GM21619 (cell line): ENCODE data around the gene KRT6C.
"Not testable (repeated sequence)": the region's sequence is repeated elsewhere in the genome, so short reads cannot be mapped to it uniquely, and the experiment has no call there.

Experiments
- ATAC-seq: cut with Tn5 transposase; IDR thresholded peaks from one replicate; pipeline ENCODE4 v1.9.1; 2021; ENCODE audit not compliant: unreplicated experiment

The KRT6C gene

DNA sequence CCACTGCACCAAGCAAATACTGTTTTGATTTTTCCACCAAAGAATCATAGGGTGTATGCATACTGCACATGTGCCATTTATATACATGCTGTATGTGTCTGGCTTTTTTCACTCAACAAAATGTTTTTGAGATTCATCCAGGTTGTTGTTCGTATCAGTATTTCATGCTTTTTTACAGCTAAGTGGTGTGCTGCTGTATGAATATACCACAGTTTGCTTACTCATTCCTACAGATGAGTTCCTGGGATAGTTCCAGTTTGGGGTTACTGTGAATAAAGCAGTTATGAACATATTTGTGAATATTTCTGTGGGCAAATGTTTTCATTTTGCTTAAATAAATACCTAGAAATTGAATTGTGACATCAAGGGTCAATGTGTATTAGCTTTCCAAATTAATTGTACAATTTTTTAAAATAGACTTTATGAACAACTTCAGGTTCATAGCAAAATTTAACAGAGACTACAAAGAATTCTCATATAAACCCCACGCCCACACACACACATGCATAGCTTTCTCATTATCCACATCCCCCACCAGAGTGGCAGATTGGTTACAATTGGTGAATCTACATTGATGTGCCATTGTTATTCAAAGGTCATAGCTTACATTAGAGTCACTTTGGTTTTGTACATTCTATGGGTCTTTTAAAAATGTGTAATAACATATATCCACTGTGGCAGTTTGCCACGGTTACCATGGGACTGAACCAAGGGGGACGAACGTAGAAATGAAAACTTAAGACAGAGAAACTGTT, 26.4 kb upstream of the KRT6C start:
- no peak for ATAC-seq

DNA sequence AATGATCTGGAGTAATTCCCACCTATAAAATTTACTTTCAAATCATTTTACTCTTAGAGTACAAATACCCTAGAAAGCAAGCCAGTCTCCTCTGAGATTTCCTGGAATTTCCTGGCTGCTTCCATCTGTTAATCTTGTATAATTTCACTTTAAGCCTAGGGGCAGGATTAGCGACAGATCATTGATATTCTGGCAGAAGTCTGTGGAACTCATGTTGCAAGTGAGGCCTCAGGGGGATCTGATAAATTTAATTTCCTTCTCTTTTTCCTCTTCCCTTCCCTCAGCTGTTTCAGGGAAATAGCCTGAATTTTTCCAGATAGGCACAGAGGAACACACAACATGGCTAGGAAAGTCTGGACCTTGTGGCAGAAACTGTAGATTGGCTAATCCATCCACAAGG, 25.3 kb upstream of the KRT6C start:
- no peak for ATAC-seq

DNA sequence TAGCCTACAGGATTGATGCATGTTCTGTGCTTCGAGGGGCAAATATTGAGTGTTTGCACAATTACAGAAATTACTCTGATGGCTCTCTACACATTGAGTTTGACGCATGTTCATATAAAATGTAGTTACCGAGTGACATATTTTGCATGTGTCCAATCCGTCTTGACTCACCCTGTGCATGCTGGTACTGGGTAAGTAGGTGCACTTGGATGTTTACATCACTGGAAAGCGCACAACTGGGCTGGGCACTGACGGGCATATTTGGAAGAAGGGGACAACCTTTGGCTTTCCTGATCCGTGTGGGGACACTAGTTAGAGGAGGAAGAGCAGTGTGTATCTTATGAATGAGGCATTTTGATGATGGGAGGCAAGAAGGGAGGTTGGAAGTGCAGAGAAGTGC, 24.4 kb upstream of the KRT6C start:
- ATAC-seq: no peak

DNA sequence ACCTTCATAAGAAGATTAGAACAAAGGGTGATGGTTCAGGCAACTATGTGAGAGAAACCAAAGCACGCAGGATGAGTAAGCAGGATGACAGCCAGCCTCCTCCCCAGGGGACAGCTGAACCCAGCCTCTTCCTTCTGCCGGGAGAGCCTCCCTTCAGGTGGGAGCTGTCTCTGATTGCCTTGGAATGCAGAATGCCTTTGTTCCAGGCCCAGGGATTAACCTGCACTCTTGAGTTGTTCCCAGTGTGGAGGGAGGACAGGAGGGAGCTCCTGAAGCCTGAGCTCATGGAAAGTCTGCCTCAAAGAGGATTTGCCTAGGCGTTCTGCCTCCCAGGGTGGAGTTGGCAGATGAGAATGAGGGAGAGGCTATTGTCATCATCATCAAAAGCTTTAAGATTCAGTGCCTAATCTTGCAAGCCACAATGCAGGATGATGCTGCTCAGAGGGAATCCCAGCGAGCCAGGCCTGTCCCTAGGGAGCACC, 23.0 kb upstream of the KRT6C start:
- ATAC-seq: no peak

DNA sequence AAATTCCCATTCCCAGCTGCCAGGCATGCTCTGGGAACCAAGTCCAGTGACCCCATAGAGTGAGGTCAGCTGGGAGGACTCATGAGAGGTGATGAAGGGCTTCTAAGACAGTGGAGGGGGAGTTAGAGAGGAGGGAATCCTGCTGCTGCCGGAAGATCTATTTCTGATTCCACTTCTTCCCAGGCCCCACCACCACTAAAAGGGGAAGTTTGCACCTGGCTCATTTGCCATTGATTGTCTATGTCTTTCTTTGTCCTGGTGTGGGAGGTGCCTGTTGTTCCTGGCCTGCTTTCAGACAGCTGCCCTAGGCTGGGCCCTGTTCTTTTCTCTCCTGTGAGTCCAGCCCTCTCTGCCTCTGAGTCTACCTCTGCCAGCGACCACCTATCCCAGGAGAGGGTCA, 22.4 kb upstream of the KRT6C start:
- no peak for ATAC-seq

DNA sequence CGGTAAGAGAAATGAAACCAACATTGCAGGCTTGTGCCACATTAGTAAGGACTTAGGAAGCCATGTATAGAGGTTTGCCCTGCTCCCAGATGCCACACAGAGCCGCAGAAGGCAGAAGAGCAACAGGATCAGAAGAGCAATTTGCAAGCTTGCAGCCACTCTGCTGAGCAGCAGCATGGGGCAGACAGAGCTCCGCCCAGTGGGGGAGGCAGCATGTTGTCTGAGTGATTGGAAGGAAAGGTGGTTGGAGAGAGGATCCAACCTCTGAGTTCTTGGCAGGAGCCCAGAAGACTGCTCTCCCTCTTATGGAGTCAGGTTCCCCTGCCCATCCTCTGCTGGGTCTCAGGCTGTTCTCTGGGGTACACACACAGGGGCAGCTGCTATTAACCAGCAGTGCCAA, 21.8 kb upstream of the KRT6C start:
- ATAC-seq: no peak

DNA sequence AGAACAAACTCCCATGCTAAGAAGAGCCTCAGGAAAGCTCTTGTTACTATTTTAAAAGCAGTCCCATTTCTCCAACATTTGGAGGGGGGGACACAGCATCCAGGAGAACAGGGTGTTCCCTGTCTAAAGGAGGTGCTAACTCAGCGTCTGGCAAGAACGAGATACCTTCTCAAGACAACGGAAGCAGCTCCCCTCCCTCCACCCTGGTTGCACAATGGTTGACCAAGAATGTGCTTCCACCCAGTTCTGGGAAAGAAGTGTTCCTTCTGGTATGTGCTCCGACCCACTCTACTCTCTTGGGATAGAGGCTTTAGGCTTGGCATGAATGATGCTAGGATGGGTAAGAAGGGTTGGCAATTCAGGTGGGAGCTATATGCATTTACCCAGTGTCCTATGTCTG, 20.9 kb upstream of the KRT6C start:
- ATAC-seq: no peak

DNA sequence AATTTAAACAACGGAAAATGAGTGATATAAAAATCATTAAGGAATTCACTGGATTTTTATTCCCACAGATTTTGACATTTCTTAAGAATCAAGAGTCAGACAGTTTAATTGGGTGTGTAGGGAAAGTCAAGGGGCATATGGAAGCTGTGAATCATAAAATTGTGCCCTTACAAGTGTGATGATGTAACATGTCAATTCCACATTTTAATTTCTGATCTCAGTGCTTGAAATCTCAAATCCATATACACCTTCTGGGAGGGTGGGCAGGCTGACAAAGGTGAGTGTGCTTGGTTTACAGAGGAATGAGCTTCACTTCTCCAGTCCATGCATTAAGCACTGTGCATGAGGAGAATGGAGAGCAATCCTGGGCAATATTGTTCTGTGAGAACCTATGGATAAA, 20.5 kb upstream of the KRT6C start:
- ATAC-seq: no peak

DNA sequence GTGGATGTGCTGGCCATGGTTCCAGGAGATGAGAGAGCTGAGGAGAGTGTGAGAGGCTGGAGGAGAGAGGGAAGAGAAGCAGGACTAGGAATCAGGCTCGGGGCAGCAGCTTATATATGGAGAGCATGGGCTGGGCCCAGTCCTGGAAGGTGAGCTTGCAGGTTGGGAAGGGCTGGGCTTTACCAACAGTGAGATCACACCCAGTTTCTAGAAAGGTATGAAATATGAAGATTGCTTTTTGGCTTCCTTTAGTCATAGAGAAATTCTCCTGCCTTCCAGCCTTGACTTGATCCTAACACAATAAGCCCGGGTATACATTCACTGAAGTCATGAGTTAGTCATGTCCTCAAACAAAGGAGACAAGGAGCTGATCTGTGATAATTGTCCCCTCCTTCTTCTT, 19.6 kb upstream of the KRT6C start, which contains the start of gene KRT6A:
Gene KRT6A (minus strand): TSS at position 86 of the 400 bp plus-strand sequence. CDS start 69 bp downstream, at position 17.
- ATAC-seq: no peak

DNA sequence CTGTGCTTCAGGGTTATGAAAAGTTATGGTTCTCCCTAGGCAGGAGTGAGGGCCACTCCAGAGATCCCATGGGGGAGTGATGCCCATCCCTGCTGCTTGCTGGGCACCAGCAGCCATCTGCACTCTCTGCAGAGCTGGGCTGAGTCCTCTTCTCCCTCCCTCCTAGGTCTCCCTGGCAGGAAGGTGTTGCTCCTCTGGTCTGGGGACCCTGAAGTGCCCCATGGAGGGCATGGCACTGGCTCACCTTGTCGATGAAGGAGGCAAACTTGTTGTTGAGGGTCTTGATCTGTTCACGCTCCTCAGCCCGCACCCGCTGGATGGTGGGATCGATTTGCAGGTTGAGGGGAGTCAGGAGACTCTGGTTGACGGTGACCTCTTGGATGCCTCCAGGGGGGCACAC, 18.8 kb upstream of the KRT6C start:
- not testable (repeated sequence) for ATAC-seq

DNA sequence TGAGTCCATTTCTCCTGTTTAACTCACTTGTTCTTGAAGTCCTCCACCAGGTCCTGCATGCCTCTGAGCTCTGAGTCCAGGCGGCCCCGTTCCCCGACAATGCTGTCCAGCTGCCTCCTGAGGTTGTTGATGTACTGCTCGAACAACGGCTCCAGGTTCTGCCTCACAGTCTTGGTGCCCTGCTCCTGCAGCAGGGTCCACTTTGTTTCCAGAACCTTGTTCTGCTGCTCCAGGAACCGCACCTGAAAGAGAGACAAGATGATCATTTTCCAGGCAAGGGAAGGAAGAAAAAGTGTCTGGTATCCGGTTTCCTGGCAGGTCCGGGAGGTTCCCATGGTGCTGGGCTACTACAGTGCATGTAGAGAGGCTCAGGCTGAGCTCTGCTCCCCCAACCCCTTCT, 17.9 kb upstream of the KRT6C start:
- ATAC-seq: not testable (repeated sequence)

DNA sequence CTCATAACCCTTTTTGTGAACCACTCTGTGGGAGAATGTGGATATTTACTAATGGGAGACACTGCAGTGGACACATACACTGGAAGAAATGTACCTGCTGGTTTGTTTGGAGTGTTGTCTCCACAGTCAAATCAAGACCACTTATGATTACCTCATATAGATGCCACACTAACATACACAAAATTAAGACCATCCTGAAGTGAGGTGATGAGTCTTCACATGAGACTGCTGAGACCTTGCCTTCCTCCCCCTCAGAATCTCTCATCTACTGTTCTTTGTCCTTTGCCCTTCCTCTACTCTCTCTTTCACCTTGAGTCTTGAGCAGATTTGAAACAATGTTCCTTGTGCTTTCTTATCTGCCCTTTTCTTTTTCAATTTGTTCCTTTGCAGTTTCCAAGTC, 15.1 kb upstream of the KRT6C start:
- no peak for ATAC-seq

DNA sequence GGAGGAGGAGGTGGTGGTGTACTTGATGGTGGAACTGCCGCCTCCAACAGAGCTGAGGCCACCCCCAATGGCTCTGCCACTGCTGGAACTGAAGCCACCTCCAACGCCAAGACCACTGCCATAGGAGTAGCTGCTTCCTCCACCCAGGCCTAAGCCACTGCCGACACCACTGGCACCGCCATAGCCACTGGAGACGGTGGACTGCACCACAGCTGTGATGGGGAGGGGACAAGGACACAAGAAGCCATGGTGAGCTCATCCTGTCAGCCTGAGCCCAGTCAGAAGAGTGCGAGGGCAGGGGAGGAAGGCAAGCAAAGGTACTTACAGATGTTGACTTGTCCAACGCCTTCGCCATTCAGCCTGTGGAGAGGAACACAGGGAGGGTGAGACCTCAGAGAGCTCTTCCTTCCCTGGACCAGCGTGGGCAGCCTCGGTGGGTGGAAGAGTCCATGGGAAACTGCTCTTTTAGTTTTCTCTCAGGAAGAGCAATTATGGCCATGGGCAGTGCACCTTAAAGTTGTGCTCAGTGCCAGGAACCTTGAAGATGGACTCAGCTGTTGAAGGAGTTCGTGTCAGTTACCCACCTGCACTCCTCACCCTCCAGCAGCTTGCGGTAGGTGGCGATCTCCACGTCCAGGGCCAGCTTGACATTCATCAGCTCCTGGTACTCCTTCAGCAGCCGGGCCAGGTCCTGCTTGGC, 14.3 kb upstream of the KRT6C start:
- not testable (repeated sequence) for ATAC-seq

DNA sequence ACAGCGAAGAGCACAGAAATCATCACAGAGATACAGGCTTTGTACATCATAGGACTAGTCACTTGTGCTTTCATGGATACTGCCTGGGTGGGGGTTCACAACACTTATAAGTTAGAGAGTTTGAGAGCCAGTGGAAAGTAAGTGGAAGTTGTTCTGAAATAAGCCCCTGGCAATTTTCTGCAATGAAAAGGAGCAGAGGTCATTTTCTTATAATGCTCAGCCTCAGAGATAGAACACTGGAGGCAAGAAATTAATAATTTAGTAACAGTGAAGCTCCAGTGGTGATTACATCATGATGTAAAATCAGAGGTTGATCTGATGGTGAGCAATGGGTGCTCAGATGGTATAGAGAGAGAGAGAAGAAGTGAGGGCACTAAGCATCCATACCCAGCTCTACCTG, 13.6 kb upstream of the KRT6C start:
- ATAC-seq: no peak

DNA sequence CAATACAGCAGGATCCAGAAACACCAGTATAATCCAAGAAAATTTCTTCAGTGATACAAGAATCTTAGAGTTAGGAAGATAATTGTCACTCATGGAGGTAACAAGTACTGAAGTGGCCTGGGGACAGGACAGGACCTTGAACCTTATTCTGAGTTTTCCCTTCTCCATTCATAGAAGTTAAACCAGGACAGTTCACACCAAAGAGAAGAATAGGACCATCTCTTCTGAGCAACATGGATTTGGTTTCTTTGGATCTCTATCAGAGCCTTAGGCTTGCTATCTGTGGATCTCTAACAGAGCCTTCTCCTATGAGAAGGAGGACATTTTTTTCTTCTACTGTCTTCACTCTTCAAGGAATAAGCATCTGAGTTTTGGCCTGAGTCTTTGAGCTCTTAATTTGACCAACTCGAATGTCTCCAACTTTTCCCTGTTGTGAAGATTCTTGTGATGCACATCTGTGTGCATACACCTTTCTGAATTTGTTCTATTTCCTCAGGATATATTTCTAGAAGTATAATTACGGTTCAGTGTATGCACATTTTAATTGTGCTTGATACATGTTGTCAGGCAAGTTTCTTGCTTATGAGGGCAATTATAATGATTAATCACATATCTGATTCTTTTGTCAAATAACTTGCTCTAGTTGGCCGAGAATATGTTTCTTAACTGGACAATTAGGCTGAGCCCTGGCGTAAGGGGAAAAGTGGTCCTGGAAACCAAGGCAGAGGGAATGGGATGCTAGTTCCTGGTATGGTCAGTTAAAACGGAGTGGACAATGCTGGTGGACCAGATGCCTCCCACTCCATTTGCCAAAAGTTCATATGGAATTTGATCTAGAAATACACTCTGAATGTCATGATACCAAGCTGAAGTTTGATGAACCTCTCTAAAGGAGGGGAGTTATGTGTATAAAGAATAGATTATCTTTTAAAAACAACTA, 12.8 kb upstream of the KRT6C start:
- no peak for ATAC-seq

DNA sequence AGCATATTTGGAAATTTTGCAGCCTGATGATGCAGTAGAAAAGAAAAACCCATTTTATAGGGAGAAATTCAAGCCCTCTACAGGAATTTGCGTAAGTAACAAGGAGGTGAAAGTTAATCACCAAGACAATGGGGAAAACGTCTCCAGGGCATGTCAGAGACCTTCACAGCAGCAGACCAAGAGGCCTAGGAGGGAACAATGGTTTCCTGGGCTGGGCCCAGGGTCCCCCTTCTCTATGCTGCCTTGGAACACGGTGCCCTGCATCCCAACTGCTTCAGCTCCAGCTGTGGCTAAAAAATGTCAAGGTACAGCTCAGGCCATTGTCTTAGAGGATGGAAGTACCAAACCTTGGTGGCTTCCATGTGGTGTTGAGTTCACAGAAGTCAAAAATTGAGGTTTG, 6.5 kb upstream of the KRT6C start:
- ATAC-seq: no peak

DNA sequence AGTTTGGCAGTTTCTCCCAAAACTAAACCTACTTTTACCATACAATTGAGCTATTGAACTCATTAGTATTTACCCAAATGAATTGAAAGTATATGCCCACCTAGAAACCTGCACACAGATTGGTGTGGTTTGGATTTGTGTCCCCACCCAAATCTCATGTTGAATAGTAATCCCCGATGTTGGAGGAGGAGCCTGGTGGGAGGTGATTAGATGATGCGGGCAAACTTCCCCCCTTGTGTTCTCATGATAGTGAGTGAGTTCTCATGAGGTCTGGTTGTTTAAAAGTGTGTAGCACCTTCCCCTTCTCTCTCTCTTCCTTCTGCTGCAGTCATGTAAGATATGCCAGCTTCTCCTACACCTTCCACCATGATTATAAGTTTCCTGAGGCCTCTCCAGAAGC, 4.0 kb upstream of the KRT6C start:
- no peak for ATAC-seq

DNA sequence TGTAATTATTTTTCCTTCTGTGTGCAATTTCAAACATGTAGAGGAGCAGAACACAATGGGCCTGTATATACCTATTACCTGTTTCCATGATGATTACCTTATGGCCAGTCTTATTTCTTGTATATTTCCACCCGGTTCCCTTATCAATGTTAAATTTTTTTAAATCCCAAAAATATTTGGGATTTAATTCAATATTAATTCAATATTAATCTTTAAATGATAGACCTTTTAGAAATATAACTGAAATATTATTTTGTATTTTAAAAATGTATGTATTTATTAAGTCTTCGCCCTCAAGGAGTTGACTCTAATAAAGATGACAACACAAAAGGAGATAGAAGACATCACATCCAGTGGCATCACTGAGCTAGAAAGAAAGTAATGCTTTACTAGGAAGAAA, 607 bp upstream of the KRT6C start:
- ATAC-seq: no peak

DNA sequence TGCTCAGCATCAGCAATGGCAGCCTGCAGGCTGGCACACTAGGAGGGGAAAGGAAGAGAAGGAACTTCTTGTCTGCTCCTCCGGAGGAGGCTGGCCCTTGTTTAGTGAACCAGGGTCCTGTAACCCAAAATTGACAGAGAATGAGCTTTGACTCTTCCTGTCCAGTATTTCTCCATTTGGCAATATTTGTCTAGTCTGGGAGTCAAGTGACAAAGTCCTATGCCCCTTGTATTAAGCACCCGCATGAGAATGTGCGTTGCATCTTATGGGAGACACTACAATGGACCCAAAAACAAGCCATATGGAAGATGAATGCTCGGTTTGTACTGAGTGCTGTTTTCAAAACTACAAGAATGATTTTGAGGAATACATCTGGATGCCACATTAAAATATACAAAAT, 3.8 kb downstream of the KRT6C start:
- no peak for ATAC-seq

DNA sequence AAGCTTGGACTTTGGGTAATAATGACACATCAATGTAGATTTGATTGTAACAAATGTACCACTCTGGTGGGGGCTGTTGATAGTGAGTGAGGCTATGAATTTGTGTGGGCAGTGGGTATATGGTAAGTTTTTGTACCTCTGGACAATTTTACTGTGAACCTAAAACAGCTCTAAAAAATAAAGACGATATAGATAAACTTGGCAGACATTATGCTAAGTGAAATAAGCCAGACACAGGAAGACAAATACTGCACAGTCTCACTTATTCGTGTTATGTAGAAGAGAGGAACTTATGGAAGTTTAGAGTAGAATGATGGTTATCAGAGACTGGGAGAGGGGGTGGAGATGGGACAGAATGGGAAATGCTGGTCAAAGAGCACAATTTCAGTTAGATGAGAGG, 8.7 kb downstream of the KRT6C start:
- no peak for ATAC-seq

DNA sequence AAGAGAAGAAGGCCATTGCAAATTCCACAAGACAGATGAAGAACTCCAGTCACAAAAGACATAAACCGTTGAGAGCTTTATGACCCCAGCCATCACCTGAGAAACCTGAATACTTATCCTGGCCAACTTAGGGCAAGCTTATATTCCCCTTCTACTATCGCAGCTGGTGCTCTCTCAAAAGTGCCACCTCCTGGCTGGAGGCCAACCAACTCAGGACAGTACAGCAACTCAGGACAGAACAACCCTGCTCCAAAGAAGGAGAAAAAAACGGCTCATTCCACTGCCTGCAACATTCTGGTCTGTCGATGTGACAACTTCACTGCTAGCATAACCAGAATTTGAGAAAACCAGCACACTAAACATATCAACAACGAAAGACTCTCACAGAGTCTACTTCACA, 11.9 kb downstream of the KRT6C start:
- no peak for ATAC-seq
